Measurements from ENCODE around the gene COPS3. TPM values are rescaled to one million over a fixed set of nuclear protein-coding genes. Genes with fewer than 3 reads are reported as not detected.

Gene COPS3
- total and polyA plus RNA-seq, 2 of the 4 experiments (the other 2 are of a cell fraction) = 71.4 to 144 TPM

GRCh38 chr17:17221329-17221728 is 59.7 kb downstream of the COPS3 start:
- Histone ChIP-seq H4K5ac (ENCODE audit: low read depth, low read length) (no peak overlapping the region), H2BK120ac (ENCODE audit: low read depth, low read length) (no peak overlapping the region), H2BK20ac (ENCODE audit: low read depth, low read length) (no peak overlapping the region), H2AK9ac (replicated peaks; ENCODE audit: low read depth, low read length, poor library complexity) (no peak overlapping the region), H2AFZ (replicated peaks; ENCODE audit: low read length, poor library complexity) (no peak overlapping the region), H3K9me1 (ENCODE audit: insufficient read depth, low read length) (0 out of 2 replicates have a peak, but pooled peaks cover 8% of the 10 kb centered on the region), H3K4me2 (ENCODE audit: low read depth, low read length) (no peak overlapping the region), H3K9ac (ENCODE audit: low read depth, low read length) (no peak overlapping the region), H3K4me1 (ENCODE audit: control insufficient read depth, insufficient read depth, low read length) (no peaks in the 10 kb centered on the region), H3K4me3 (ENCODE audit: insufficient read depth, low read depth, low read length) (no peak overlapping the region), H3K36me3 (ENCODE audit: control insufficient read depth, insufficient read depth, low read length) (peaks cover 88% of the 10 kb centered on the region), H3K4ac (ENCODE audit: low read depth, low read length) (no peak overlapping the region), H2BK5ac (ENCODE audit: low read depth, low read length, poor library complexity, severe bottlenecking) (no peak overlapping the region), H3K18ac (ENCODE audit: low read depth, low read length) (no peak overlapping the region), H3K79me1 (ENCODE audit: low read depth in 1 of 2, low read length in 2 of 2) (peaks cover 3 to 50% of the 10 kb centered on the region in 2 experiments; a peak in 3 of 4 replicates), H4K20me1 (ENCODE audit: insufficient read depth, low read length) (peaks cover 18% of the 10 kb centered on the region), H4K91ac (ENCODE audit: insufficient read depth, low read depth, low read length) (no peak overlapping the region), H3K9me3 (ENCODE audit: control insufficient read depth, insufficient read depth, low read length) (no peaks in the 10 kb centered on the region), H3K56ac (ENCODE audit: extremely low read depth, insufficient read depth, low read length) (no peak overlapping the region), H3K27me3 (ENCODE audit: control insufficient read depth, insufficient read depth, low read length) (no peaks in the 10 kb centered on the region), H2BK15ac (ENCODE audit: low read depth, low read length) (no peak overlapping the region), H3K14ac (replicated peaks; ENCODE audit: low read depth, low read length) (no peak overlapping the region), H3K27ac (ENCODE audit: insufficient read depth, low read length) (no peak overlapping the region), H4K8ac (ENCODE audit: low read depth in 2 of 2, low read length in 2 of 2) (no peak overlapping the region), H3K23ac (ENCODE audit: low read depth, low read length) (no peak overlapping the region), H2AK5ac (ENCODE audit: low read depth, low read length) (no peak overlapping the region)
- no peak for TF ChIP-seq SMC3 (IDR thresholded peaks at IDR 0.05; ENCODE audit: low read depth, low read length)
- no peak for TF ChIP-seq BHLHE40 (IDR thresholded peaks at IDR 0.05; ENCODE audit: low read depth, low read length)
- no peak for TF ChIP-seq CHD1 (IDR thresholded peaks at IDR 0.05; ENCODE audit: low read depth, low read length)
- TF ChIP-seq POLR2A (IDR thresholded peaks at IDR 0.05; ENCODE audit: low read depth, low read length) = no peak
- no peak for TF ChIP-seq USF2 (IDR thresholded peaks at IDR 0.05; ENCODE audit: low read depth, low read length)
- TF ChIP-seq CTCF (conservative IDR thresholded peaks at IDR 0.05; ENCODE audit: low read depth, low read length) = no peak
- no peak for TF ChIP-seq ELK1 (IDR thresholded peaks at IDR 0.05; ENCODE audit: borderline replicate concordance, low read depth, low read length)
- no peak for TF ChIP-seq RAD21 (IDR thresholded peaks at IDR 0.05; ENCODE audit: low read length)
- no peak for TF ChIP-seq NFE2L2 (IDR thresholded peaks at IDR 0.05; ENCODE audit: low read depth, low read length)
- no peak for TF ChIP-seq MAZ (IDR thresholded peaks at IDR 0.05; ENCODE audit: borderline replicate concordance, low read depth, low read length)
- no peak for TF ChIP-seq RFX5 (IDR thresholded peaks at IDR 0.05; ENCODE audit: low read depth, low read length)
- TF ChIP-seq RCOR1 (IDR thresholded peaks at IDR 0.05; ENCODE audit: insufficient replicate concordance, low read length) = no peak
- no peak for TF ChIP-seq MXI1 (IDR thresholded peaks at IDR 0.05; ENCODE audit: borderline replicate concordance, low read depth, low read length)
- TF ChIP-seq FOS (IDR thresholded peaks at IDR 0.05; ENCODE audit: low read depth, low read length) = no peak
- no peak for TF ChIP-seq CEBPB (IDR thresholded peaks at IDR 0.05; ENCODE audit: low read depth, low read length)
- no peak for TF ChIP-seq MAFK (IDR thresholded peaks at IDR 0.05; ENCODE audit: low read depth, low read length)
- DNase-seq = no peak
- ChIA-PET CTCF (interaction anchor here (0.6 kb wide), 1 partner anchor 10 kb away, joined by 3 read pairs; no protein-coding TSS in a partner anchor), POLR2A (ENCODE audit: unreplicated experiment) (no interaction called here)
- BruUV-seq (replicated peaks) = no TSS peak
- ATAC-seq (ENCODE audit: low read depth) = no peak
- dilution Hi-C loops (cut with HindIII; ENCODE audit: low sequenced_read_pairs, unreplicated experiment) = no loop called here
- in situ Hi-C loops (cut with MboI; ENCODE audit: low sequenced_read_pairs) = no loop called here
- intact Hi-C loops (cut with micrococcal nuclease) = no loop called here
- 100% methylated on average over 2 of the region's 22 CpGs; no CpG with 5 or more reads in 1 of the 2 experiments for WGBS, 2 experiments (ENCODE audit: extremely low coverage in 2 of 2, insufficient read length in 1 of 2)
